Measurements from ENCODE around the gene RAD23A. TPM values are rescaled to one million over a fixed set of nuclear protein-coding genes. Genes with fewer than 3 reads are reported as not detected.
A peak's percentile ranks its signal among the peaks of the same experiment; 100 is the strongest.

RAD23A gene
- total and polyA plus RNA-seq, 2 donors, result 29.5 to 129 TPM

DNA sequence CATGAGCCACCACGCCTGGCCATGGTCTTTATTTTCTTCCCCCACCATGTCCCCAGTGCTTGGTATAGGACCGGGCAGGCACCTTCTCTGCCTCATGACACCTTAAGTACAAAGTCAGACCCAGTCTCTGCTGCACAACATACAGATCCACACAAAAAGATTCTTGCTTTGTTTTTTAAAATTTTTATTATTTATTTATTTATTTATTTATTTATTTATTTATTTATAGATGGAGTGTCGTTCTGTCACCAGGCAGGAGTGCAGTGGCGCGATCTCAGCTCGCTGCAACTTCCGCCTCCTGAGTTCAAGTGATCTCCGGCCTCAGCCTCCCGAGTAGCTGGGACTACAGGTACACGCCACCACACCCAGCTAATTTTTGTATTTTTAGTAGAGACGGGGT lies 47.1 kb downstream of the RAD23A start:
- DNase-seq (ENCODE audit: extremely low spot score), result no peak
- Histone ChIP-seq H3K4me1 (ENCODE audit: insufficient read depth) (no peaks in the 10 kb centered on the region), H3K36me3 (ENCODE audit: insufficient read depth) (no peaks in the 10 kb centered on the region), H3K4me3 (ENCODE audit: low read depth, low read length) (no peak overlapping the region), H3K27ac (ENCODE audit: low read depth) (no peak overlapping the region)
- WGBS, result 94% methylated on average over 11 of the region's 11 CpGs

GRCh38 chr19:12993562-12993961 lies 47.9 kb downstream of the RAD23A start:
- 91% methylated on average over 7 of the region's 7 CpGs for WGBS
- H3K27ac ChIP-seq (ENCODE audit: low read depth), result no peak overlapping the region

DNA sequence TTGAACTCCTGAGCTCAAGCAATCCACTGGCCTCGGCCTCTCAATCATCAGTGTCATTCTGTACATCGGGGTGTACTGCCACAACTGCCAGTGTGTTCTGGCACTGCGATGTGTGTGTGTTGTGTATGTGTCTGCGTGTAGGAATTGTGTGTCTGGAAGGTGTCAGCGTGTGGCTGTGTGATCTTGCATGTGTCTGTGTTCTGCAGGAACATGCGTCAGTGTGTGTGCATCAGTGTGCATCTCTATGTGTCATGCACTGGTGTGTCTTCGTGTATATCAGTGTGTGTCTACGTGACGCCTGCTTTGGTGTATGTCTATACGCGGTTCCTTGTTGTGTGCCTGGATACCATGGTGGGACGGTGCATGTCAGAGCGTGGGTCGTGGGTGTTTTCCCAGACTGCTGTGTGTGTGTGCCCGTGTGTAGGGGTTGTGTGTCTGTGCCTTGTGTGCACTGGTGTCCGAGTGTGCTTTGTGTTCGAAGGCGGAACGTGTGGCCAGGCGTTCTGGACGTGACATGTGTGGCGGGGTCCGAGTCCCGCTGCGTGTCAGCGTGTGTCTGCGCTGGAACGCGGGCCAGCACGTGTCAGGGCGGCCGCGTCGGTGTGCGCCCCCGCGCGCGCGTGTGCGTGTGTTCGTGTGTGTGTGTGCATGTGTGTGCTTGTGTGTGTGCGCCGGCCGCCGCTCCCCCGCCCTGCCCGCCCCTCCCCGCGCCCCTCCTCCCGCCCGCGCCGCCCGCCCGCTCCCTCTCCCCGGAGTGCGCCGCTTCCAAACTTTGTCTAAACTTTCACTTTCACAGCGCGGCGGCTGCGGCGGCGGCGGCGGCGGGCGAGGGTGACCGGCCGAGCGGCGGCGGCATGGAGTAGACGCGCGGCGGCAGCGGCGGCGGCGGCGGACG lies 49.3 kb downstream of the RAD23A start, which contains the start of gene NFIX:
NFIX (plus strand) TSS at position 775 of the 895 bp plus-strand sequence. CDS start 363 bp downstream, outside the sequence.
- no peak for DNase-seq (ENCODE audit: extremely low spot score)
- WGBS, result 10% methylated on average over 82 of the region's 84 CpGs

More at GRCh38 chr19:12993562-12993961, 47.9 kb downstream of the RAD23A start:
- Histone ChIP-seq H3K4me1 (ENCODE audit: insufficient read depth) (no peaks in the 10 kb centered on the region), H3K36me3 (ENCODE audit: insufficient read depth) (no peaks in the 10 kb centered on the region), H3K4me3 (ENCODE audit: low read depth, low read length) (no peak overlapping the region)
- DNase-seq (ENCODE audit: extremely low spot score), result no peak

DNA sequence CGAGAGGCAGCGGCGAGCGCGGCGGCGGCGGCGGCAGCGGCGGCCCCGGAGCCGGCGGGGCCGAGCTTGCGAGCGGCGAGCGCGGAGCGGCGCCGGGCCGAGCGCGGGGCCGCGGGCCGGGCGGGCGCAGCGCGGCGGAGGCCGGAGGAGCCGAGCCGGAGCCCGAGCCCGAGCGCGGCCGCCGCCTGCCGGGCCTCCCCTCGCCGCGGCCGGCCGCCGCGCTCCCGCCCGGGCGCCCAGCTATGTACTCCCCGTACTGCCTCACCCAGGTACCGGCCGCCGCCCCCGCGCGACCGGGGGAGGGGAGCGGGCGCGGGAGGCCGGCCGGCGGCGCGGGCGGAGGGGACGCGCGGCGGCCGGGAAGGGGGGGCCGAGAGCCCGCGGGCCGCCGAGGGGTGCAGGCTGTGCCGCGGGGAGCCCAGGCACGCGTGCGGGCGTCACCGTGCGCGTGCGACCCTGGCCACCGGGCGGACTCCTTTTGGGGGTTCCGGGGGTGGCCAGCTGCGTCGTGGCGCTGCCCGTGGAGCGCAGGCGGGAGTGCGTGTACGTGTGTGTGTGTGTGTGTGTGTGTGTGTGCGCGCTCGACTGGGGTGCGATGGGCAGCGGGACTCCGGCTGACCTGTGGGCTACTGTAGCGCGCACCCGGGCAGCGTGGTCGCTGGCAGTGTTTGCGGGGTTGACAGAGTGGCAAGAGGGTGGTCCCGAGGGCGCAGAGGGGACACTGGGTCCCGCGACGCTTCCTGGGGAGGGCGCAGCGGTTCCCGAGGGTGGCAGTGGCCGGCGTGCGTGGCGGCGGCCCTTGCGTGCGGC lies 50.1 kb downstream of the RAD23A start:
- under 1% methylated on average over 123 of the region's 129 CpGs for WGBS
- no peaks in the 10 kb centered on the region for H3K4me1 ChIP-seq (ENCODE audit: insufficient read depth)
- peak overlapping the region; percentile 92 for H3K4me3 ChIP-seq (ENCODE audit: low read depth, low read length)
- H3K27ac ChIP-seq (ENCODE audit: low read depth), result peak overlapping the region; percentile 90
- DNase-seq (ENCODE audit: extremely low spot score), result no peak
- no peaks in the 10 kb centered on the region for H3K36me3 ChIP-seq (ENCODE audit: insufficient read depth)

More for the DNA sequence above, 49.3 kb downstream of the RAD23A start, which contains the start of gene NFIX:
- H3K4me3 ChIP-seq (ENCODE audit: low read depth, low read length), result peak within 1 kb of the TSS; percentile 92
- peak within 1 kb of the TSS; percentile 90 for H3K27ac ChIP-seq (ENCODE audit: low read depth)
- no peaks in the 10 kb centered on the region for H3K4me1 ChIP-seq (ENCODE audit: insufficient read depth)
- H3K36me3 ChIP-seq (ENCODE audit: insufficient read depth), result no peaks in the 10 kb centered on the region

- no peaks in the 10 kb centered on the region for H3K4me1 ChIP-seq (ENCODE audit: insufficient read depth)
- H3K27ac ChIP-seq (ENCODE audit: low read depth), result peak overlapping the region; percentile 90
- H3K36me3 ChIP-seq (ENCODE audit: insufficient read depth), result no peaks in the 10 kb centered on the region
- peak overlapping the region; percentile 92 for H3K4me3 ChIP-seq (ENCODE audit: low read depth, low read length)
- WGBS, result 5% methylated on average over 52 of the region's 52 CpGs
- no peak for DNase-seq (ENCODE audit: extremely low spot score)
Observed at GRCh38 chr19:12996406-12997094, 50.9 kb downstream of the RAD23A start.

DNA sequence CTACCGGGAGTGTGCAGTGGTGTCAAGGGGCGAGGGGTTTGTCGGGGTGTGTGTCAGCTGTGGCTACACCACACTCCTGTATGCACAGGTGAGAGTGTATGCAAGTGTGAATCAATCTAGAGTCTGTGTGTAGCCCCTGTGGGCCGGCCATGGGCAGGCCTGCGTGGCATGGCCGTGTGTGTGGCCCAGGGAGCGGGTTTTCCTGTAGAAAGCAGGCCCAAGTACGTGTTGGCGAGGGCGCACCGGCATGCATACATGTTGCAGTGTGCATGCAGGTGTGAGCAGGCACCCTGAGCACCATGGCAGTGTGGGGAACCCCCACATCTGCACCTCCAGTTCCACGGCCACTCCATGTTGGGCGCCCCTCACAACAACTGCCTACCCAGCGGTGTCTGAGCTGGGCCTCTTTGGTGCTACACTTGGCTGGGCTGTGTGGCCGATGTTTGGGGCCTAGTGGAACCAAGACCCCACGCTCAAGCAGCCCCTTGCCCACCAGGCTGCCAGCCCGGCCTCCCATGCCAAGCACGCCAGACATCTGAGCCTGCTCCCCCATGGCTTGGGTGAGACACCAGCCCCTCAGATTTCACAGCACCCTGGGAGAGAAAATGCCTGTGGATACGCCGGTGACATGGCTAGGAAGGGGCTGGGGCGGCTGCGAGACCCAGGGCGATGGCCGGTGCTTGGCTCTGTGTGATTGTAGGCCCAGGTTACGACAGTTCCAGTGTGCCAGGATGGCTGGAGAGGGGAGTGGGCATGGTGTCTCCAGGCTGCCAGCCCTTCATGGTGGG lies 51.7 kb downstream of the RAD23A start:
- no peak for DNase-seq (ENCODE audit: extremely low spot score)
- Histone ChIP-seq H3K36me3 (ENCODE audit: insufficient read depth) (no peaks in the 10 kb centered on the region), H3K4me1 (ENCODE audit: insufficient read depth) (no peaks in the 10 kb centered on the region), H3K27ac (ENCODE audit: low read depth) (no peak overlapping the region), H3K4me3 (ENCODE audit: low read depth, low read length) (peak overlapping the region; percentile 92)
- WGBS, result 68% methylated on average over 25 of the region's 25 CpGs

DNA sequence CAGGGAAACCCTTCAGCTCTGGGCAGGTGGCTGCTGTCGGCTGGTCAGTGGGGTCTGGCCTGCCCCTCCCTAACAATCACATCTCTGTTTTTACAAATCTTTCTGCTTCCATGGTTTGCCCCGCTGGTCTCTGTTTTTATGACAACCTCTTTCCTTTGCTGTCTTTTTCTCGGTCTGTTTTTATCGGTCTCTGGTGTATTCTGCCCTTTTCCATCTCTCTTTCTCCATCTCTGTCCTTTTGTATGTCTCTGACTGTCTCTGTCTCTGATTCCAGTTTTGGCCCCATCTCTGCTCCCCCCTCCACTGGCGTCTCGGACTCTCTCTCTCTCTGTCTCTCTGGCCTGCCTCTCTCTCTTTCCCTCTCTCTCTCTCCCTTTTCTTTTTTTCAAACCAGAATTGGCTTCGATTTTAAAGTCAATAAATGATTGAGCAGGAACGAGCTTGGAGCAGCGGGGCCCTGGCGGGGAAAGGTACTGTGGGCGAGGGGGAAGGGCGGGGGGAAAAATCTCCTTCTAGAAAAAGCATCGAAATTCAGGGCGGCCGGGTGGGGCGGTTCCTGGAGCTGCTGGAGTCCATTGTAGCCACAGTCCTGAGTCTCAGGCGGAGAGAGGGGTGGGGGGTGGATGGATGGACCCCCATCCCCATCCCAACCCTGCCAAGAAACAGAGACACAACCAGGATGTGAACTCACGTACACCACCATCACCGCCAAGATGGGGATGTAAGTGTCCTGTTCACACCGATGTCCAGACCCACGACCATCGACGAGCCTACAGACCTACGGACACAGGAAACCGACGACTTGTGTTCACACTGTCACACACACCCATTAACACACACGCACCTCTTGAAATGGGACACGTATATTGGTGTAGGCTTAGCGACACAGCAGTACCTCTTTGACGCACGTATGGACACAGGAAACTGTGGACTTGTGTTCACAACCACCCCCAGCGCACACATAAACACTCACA lies 52.6 kb downstream of the RAD23A start:
- Histone ChIP-seq H3K36me3 (ENCODE audit: insufficient read depth) (no peaks in the 10 kb centered on the region), H3K4me1 (ENCODE audit: insufficient read depth) (no peaks in the 10 kb centered on the region), H3K27ac (ENCODE audit: low read depth) (peak overlapping the region; percentile 12), H3K4me3 (ENCODE audit: low read depth, low read length) (no peak overlapping the region)
- DNase-seq (ENCODE audit: extremely low spot score), result no peak
- WGBS, result 64% methylated on average over 32 of the region's 32 CpGs

- Histone ChIP-seq H3K4me3 (ENCODE audit: low read depth, low read length) (no peak overlapping the region), H3K4me1 (ENCODE audit: insufficient read depth) (no peaks in the 10 kb centered on the region), H3K36me3 (ENCODE audit: insufficient read depth) (no peaks in the 10 kb centered on the region), H3K27ac (ENCODE audit: low read depth) (peak overlapping the region; percentile 83)
- DNase-seq (ENCODE audit: extremely low spot score), result no peak
- WGBS, result 78% methylated on average over 19 of the region's 19 CpGs
Observed at GRCh38 chr19:13001166-13001501, 55.5 kb downstream of the RAD23A start.

DNA sequence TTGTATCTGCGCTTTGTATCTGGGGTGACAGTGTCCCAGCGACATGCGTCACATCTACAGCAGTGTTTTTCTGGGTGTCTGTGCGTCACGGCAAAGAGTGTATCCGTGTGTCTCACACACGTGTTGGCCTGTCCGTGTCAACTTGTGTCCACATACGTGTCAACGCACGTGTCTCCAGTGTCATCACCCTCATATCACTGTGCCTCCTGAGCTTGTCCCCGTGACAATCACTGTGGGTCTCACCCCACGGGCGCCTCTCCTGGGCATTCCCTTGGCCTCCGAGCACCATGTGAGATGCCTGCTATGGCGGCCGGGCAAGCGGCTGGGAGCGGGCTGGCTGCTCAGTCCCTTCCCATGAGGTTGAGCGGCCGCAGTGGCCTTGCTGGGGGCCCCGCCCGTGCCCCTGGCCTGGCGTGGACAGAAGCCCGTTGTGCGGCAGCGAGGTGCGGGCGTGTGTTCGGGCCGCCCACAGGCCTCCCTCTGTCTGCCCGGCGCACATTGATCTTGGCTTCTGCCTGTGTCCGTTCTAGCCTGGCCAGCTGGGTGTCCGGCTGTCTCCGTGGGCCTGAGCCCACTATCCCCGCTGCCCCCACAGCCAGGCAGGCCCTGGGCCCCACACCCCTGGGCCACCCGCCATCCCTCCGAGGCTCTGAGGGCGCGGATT lies 56.0 kb downstream of the RAD23A start:
- no peak for DNase-seq (ENCODE audit: extremely low spot score)
- peak overlapping the region; percentile 83 for H3K27ac ChIP-seq (ENCODE audit: low read depth)
- H3K4me1 ChIP-seq (ENCODE audit: insufficient read depth), result no peaks in the 10 kb centered on the region
- WGBS, result 35% methylated on average over 41 of the region's 41 CpGs
- H3K4me3 ChIP-seq (ENCODE audit: low read depth, low read length), result peak overlapping the region; percentile 24
- no peaks in the 10 kb centered on the region for H3K36me3 ChIP-seq (ENCODE audit: insufficient read depth)

DNA sequence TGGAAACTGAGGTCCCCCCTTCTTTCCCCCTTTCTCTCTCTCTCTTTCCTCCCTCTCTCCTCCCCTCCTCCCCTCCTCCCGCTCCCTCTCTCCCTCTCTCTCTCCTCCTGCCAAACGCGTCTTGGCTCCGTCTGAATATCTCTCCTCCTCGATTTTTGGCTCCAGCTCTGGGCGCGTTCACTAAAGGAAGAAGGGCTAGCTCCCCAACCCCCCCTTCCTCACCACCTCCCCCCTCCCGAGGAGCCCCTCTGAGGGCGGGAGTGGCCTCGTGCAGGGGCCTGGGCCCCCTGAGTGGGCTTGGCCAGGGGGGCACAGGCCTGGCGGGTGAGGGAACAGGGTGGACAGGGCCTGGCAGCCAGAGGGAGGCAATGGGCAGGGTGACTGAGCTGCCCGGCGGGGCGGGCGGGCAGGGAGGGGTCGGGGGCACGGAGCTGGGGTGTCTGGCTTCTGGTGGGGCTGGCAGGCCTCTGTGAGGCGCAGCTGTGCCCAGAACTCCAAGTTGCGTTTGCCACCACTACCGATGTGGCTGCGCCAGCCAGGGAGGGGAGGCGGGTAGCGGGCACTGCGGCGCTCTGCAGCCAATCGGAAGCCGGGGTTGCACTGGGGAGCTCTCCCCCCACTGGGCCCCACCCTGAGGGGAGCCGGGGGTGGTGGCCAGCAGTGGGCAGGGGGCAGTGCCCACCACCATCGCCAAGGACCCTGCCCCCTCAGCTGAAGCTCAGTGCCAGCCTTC lies 56.7 kb downstream of the RAD23A start:
- Histone ChIP-seq H3K36me3 (ENCODE audit: insufficient read depth) (no peaks in the 10 kb centered on the region), H3K4me3 (ENCODE audit: low read depth, low read length) (peak overlapping the region; percentile 24), H3K27ac (ENCODE audit: low read depth) (peak overlapping the region; percentile 83), H3K4me1 (ENCODE audit: insufficient read depth) (no peaks in the 10 kb centered on the region)
- WGBS, result 24% methylated on average over 29 of the region's 29 CpGs
- DNase-seq (ENCODE audit: extremely low spot score), result peak; percentile 78

DNA sequence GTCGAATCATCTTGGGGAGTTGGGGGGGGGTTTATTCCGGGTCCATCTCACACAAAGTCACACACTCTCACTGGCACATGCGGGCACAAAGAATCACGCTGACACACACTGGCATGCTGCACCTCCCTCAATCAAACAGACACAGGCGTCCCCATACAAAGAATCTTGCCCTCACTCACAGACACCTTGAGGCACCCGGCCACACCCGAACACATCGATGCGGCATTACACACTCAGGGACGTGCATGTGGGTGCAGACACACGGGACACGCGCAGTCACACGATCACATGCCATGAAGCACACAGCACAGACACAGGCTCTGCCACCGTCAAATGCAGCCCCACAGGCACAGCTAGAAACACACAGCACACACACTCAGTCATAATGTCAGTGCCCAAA lies 57.4 kb downstream of the RAD23A start:
- Histone ChIP-seq H3K4me1 (ENCODE audit: insufficient read depth) (no peaks in the 10 kb centered on the region), H3K4me3 (ENCODE audit: low read depth, low read length) (no peak overlapping the region), H3K27ac (ENCODE audit: low read depth) (no peak overlapping the region), H3K36me3 (ENCODE audit: insufficient read depth) (no peaks in the 10 kb centered on the region)
- no peak for DNase-seq (ENCODE audit: extremely low spot score)
- 65% methylated on average over 15 of the region's 15 CpGs for WGBS

Data from urinary bladder (tissue), 4 donors.